ENCODE data around the gene LGALS3BP.

Gene LGALS3BP

DNA sequence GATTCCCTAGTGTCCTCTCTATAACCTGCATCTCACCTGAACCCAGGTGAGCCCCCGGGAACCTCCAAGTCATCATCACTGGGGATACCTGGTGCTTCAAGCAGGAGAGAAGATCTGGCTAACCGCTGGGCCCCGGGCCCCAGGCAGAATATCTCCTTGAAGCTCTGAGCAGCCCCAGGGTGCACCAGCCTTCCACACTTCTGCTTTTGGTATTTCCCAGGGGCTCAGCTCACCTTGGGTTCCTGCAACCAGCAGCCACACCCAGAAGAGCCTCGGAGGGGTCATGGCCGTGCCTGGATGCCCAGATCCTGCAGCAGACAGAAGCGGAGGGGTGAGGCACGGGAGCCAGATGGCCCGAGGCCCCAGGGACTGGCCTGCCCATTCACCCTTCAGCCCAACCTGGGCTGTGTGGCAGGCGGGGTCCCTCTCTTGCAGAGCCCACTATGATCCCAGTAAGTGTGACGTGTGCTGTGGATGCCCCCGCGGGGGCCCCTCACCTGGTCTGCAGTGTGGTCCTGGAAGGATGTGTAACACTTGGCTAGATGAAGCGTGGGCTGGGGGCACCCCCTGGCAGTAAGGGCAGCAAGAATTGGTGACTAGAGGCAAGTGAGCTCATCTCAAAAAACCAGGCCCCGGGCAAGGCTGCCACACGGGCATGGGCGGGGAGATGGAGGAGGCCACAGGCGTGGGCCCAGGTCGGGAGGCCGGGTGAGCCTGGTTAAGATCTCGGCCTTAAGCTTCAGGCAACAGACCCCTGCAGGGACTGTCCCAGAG, 2.6 kb downstream of the LGALS3BP start:
- TF ChIP-seq, protein P1, sequence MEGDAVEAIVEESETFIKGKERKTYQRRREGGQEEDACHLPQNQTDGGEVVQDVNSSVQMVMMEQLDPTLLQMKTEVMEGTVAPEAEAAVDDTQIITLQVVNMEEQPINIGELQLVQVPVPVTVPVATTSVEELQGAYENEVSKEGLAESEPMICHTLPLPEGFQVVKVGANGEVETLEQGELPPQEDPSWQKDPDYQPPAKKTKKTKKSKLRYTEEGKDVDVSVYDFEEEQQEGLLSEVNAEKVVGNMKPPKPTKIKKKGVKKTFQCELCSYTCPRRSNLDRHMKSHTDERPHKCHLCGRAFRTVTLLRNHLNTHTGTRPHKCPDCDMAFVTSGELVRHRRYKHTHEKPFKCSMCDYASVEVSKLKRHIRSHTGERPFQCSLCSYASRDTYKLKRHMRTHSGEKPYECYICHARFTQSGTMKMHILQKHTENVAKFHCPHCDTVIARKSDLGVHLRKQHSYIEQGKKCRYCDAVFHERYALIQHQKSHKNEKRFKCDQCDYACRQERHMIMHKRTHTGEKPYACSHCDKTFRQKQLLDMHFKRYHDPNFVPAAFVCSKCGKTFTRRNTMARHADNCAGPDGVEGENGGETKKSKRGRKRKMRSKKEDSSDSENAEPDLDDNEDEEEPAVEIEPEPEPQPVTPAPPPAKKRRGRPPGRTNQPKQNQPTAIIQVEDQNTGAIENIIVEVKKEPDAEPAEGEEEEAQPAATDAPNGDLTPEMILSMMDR (conservative IDR thresholded peaks at IDR 0.05; ENCODE audit: low read depth, low read length), result no peak
- no peak for DNase-seq (ENCODE audit: low read depth)
- H3K4me3 ChIP-seq (ENCODE audit: low read depth, low read length), result no peak overlapping the region

DNA sequence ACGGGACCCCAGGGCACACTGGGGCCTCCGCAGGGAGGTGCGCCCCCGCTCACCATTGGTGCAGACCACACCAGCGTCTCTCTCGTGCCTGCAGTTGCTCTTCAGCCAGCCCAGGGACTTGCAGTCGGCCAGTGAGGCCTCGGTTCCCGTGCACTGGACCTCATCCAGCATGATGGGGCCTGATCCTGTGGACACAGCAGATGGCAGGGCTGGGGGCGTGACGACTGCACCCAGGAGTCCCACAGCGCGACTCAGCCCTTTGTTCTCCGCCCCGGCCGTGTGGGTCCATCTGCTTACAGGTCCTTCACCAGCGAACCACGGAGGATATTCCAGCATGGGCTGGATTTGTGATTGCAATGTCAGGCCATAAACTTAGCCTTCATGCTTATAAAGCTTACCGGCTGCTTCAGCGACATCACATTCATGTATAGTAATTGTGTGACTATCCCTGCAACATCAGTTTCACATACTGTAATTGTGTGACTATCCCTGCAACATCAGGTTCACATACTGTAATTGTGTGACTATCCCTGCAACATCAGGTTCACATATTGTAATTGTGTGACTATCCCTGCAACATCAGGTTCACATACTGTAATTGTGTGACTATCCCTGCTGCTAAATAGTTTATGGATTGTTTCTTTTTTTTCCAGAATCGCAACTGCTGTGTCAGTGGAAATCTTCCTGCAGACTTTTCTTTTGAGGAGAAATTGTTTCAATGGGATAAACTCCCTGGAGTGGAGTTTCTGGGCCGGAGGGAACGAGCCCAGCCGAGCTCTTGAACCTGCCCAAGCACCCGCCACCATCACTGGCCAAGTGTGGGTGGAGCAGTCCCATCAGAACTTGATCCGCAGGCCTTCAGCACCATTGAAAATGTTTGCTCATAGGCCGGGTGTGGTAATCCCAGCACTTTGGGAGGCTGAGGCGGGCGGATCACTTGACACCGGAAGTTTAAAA, 4.8 kb downstream of the LGALS3BP start:
- TF ChIP-seq, protein P1 (conservative IDR thresholded peaks at IDR 0.05; ENCODE audit: low read depth, low read length), result no peak
- peak; percentile 86 for DNase-seq (ENCODE audit: low read depth)
- no peak overlapping the region for H3K4me3 ChIP-seq (ENCODE audit: low read depth, low read length)

DNA sequence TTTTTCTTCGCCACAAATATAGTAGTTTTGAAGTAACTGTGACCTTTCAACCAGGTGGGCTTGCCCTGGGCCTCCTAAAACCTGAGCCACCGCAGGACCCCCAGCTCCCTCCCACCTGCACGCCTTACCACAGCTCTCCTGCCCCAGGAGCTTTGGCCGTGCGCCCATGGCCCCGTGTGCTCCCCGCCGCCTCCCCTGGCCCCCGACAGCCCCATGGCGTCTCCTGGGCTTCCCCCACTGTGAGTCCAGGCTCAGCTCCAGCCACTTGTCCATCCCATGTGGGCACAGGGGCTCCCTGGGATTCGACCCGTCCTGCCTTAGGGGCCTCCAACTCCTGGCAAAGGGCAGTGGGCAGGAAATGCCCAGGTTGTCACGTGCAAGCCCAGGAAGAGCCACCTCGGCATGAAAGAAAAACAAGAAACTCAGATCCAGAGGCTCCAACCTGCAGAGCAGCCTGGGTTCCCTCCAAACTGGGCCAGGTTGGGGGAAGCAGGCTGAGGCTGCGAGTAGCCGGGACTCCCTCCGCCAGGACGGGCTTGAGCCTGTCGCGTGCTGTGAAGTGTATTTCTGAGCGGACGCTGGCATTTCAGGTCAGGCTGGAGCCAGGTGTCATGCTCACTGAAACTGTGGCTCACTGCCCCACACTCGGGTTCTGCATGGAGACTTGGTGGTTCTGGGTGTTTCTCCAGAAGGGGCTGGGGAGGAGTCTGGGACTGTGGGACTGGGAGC, 5.8 kb downstream of the LGALS3BP start:
- no peak overlapping the region for H3K4me3 ChIP-seq (ENCODE audit: low read depth, low read length)
- DNase-seq (ENCODE audit: low read depth), result no peak
- TF ChIP-seq, protein P1 (conservative IDR thresholded peaks at IDR 0.05; ENCODE audit: low read depth, low read length), result no peak

DNA sequence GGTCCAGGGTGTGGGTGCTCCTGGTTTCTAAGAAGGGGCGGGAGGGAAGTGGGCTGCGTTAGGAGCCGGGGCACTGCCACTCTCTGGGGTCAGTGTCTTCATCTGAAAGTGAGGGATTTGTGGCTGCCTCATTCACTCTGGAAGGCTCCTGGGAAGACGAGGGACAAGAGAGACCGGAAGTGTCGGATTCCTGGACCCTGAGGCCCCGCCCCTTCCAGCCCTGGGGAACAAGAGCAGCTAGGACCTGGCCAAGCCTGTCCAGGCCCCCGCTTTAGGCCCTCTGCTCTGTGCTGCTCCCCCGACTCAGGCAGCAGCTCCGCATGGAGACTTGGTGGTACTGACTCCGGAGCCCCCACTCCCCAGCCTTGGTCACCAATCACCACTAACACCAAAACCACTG, 6.5 kb downstream of the LGALS3BP start:
- DNase-seq (ENCODE audit: low read depth), result no peak
- TF ChIP-seq, protein P1 (conservative IDR thresholded peaks at IDR 0.05; ENCODE audit: low read depth, low read length), result no peak
- H3K4me3 ChIP-seq (ENCODE audit: low read depth, low read length), result no peak overlapping the region

DNA sequence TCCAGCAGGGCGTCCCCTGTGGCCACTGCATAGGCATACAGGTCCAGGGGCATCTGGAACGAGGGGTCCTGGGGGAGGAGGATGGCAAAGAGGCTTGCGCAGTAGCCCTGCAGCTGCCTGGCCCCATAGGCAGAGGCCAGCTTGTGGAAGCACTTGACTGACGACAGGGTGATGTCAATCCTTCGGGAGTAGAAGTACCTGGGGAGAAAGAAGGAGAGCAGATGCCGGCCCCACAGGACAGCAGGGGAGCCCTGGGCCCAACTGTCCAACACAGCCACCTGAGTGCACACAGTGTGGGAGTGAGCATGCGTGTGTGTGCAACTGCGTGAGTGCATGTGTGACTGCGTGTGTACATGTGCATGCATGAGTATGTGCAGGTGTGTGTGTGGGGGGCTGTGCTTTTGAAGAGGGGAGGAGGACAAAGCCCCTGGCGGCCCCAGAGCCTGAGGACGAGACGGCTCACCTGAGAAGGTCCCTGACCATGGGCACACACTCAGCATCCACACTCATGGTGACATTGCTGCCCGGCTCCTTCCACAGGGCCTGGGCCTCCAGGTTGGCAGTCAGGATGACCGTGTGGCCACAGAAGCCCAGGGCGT, 7.1 kb downstream of the LGALS3BP start:
- no peak overlapping the region for H3K4me3 ChIP-seq (ENCODE audit: low read depth, low read length)
- TF ChIP-seq, protein P1 (conservative IDR thresholded peaks at IDR 0.05; ENCODE audit: low read depth, low read length), result no peak
- no peak for DNase-seq (ENCODE audit: low read depth)

DNA sequence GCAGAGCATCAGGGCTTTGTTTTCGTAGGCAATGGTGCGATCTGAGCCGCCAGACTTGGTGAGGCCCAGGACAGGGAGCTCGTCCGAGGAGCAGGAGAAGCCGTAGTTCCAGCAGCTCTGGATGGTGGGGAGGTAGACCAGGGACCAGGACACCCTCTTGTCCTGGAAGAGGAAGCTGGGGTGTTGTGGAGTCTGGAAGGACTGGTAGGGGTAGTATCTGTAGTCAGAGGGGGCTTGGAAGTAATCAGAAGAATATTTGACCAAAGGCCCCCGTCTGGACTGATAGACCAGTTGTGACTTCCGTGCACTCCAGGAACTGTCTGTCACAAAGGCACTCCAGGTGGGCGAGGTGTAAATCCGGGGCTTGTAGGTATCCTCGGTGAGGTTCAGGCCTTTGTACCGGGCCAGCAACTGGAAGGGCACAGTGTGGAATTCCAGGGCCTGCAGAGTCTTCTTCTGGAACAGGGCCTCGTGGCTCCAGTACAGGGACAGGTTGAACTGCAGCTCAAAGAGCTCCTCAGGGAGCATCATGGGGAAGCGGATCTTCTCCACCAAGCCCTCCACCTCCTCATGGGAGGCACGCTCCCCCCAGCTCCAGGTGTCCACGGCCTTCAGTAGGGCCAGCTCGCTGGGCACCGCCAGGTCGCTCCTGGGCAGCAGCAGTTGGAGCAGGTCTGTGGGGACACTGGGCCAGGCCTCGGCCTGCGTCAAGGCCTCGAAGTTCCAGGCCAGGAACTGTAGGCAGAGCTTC, 7.8 kb downstream of the LGALS3BP start:
- no peak overlapping the region for H3K4me3 ChIP-seq (ENCODE audit: low read depth, low read length)
- TF ChIP-seq, protein P1 (conservative IDR thresholded peaks at IDR 0.05; ENCODE audit: low read depth, low read length), result no peak
- DNase-seq (ENCODE audit: low read depth), result no peak
